NOMO-1 treated with dmso at 0.1 percent for 144 hours (cell line): ENCODE data around the gene ADAMTS17.

Experiments used
- DNase-seq: peaks from one replicate; lab custom pipeline; 2025; ENCODE audit not compliant: unreplicated experiment; lab: John Stamatoyannopoulos, UW

ADAMTS17 gene

GRCh38 chr15:100005013-100005412 lies 336.8 kb downstream of the ADAMTS17 start:
- no peak for DNase-seq

- no peak for DNase-seq
Measured at GRCh38 chr15:100002787-100003536, 338.8 kb downstream of the ADAMTS17 start.

- DNase-seq = no peak
Measured at GRCh38 chr15:100002086-100002620, 339.6 kb downstream of the ADAMTS17 start.

GRCh38 chr15:100001405-100001804 lies 340.4 kb downstream of the ADAMTS17 start:
- peak; percentile 39 for DNase-seq

GRCh38 chr15:99999282-100000070 lies 342.3 kb downstream of the ADAMTS17 start:
- DNase-seq = no peak

- DNase-seq = no peak
Measured at GRCh38 chr15:99998661-99999101, 343.1 kb downstream of the ADAMTS17 start.

GRCh38 chr15:99997112-99997651 lies 344.6 kb downstream of the ADAMTS17 start:
- DNase-seq = no peak

- no peak for DNase-seq
Measured at GRCh38 chr15:99996660-99997059, 345.1 kb downstream of the ADAMTS17 start.

GRCh38 chr15:99995543-99995942 lies 346.2 kb downstream of the ADAMTS17 start:
- no peak for DNase-seq

- DNase-seq = no peak
Measured at GRCh38 chr15:99994849-99995248, 346.9 kb downstream of the ADAMTS17 start.

GRCh38 chr15:99993681-99994131 lies 348.1 kb downstream of the ADAMTS17 start:
- no peak for DNase-seq

- no peak for DNase-seq
Measured at GRCh38 chr15:99993262-99993661, 348.5 kb downstream of the ADAMTS17 start.

- DNase-seq = no peak
Measured at GRCh38 chr15:99992611-99993231, 349.1 kb downstream of the ADAMTS17 start.

GRCh38 chr15:99989095-99989494 lies 352.7 kb downstream of the ADAMTS17 start:
- no peak for DNase-seq

- DNase-seq = no peak
Measured at GRCh38 chr15:99987701-99988100, 354.1 kb downstream of the ADAMTS17 start.

GRCh38 chr15:99987119-99987506 lies 354.7 kb downstream of the ADAMTS17 start:
- no peak for DNase-seq

GRCh38 chr15:99986297-99987118 lies 355.3 kb downstream of the ADAMTS17 start:
- peak; percentile 29 for DNase-seq

GRCh38 chr15:99985878-99986277 lies 355.9 kb downstream of the ADAMTS17 start:
- DNase-seq = no peak

- DNase-seq = no peak
Measured at GRCh38 chr15:99984491-99985243, 357.1 kb downstream of the ADAMTS17 start.

- no peak for DNase-seq
Measured at GRCh38 chr15:99983886-99984286, 357.9 kb downstream of the ADAMTS17 start.
